ENCODE measurements around the gene CCL22. TPM values are rescaled to one million over a fixed set of nuclear protein-coding genes. Genes with fewer than 3 reads are reported as not detected.
A peak's percentile ranks its signal among the peaks of the same experiment; 100 is the strongest.

The CCL22 gene
- polyA plus RNA-seq, 2 of the 4 experiments (the other 2 are of a cell fraction) = not detected

DNA sequence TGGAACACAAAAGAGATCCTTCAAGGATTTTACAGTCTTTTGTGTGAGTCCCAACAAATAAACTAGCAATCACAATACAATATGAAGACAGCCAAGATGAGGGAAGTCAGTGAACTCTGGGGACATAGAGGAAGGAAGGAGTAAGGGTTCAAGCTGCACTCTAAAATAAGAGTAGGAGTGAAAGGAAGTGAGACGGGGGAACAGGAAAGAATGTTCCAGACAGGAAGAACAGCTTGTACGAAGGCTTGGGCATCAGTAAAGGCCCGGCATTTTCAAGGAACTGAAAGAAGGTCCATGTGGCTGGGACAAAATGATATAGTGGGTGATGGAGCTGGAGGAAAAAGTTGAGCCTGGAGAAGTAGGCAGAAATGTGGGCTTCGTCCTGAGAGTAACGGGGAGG, 50.5 kb downstream of the CCL22 start:
- ATAC-seq = no peak
- TF ChIP-seq EHF (CRISPR knock-in tag; IDR thresholded peaks at IDR 0.05) (no peak), ZC3H11A (IDR thresholded peaks at IDR 0.05) (no peak), SMC3 (IDR thresholded peaks at IDR 0.05) (no peak), MAZ (IDR thresholded peaks at IDR 0.05; ENCODE audit: borderline replicate concordance, low read depth, low read length) (no peak), REST (IDR thresholded peaks at IDR 0.05) (no peak), FOSL2 (IDR thresholded peaks at IDR 0.05) (no peak), FOSL2 (CRISPR knock-in tag; IDR thresholded peaks at IDR 0.05) (no peak), TFCP2L1 (CRISPR knock-in tag; IDR thresholded peaks at IDR 0.05) (no peak), MAFK (IDR thresholded peaks at IDR 0.05; ENCODE audit: partially characterized antibody) (no peak), E2F6 (IDR thresholded peaks at IDR 0.05; ENCODE audit: borderline replicate concordance, low read depth) (no peak), RFX5 (IDR thresholded peaks at IDR 0.05) (no peak), ZSCAN20 (CRISPR knock-in tag; IDR thresholded peaks at IDR 0.05) (no peak), RCOR1 (IDR thresholded peaks at IDR 0.05; ENCODE audit: low read depth, low read length) (no peak), HDAC2 (IDR thresholded peaks at IDR 0.05) (no peak), CHD4 (IDR thresholded peaks at IDR 0.05; ENCODE audit: borderline replicate concordance) (no peak), GATA3 (IDR thresholded peaks at IDR 0.05; ENCODE audit: borderline replicate concordance) (no peak)
- TF ChIP-seq, protein P1, sequence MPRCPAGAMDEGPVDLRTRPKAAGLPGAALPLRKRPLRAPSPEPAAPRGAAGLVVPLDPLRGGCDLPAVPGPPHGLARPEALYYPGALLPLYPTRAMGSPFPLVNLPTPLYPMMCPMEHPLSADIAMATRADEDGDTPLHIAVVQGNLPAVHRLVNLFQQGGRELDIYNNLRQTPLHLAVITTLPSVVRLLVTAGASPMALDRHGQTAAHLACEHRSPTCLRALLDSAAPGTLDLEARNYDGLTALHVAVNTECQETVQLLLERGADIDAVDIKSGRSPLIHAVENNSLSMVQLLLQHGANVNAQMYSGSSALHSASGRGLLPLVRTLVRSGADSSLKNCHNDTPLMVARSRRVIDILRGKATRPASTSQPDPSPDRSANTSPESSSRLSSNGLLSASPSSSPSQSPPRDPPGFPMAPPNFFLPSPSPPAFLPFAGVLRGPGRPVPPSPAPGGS (IDR thresholded peaks at IDR 0.05) = no peak
- Histone ChIP-seq H3K4me3 (no peak overlapping the region), H3K4me2 (no peak overlapping the region), H3K9me3 (no peaks in the 10 kb centered on the region), H3K27ac (no peak overlapping the region), H3K4me1 (no peaks in the 10 kb centered on the region)
- ChIA-PET CTCF (interaction anchor here (0.9 to 1.9 kb wide), 4 partner anchors 9 to 109 kb away, joined by 3 to 15 read pairs (median 6); no protein-coding TSS in a partner anchor), POLR2A (no interaction called here)
- no peak for DNase-seq (ENCODE audit: low read depth in 1 of 2, low spot score in 1 of 2)
- FAIRE-seq = no peak
- WGBS (ENCODE audit: missing lambda C conversion rate) = 80% methylated on average over 5 of the region's 5 CpGs

GRCh38 chr16:57409870-57410587, 51.4 kb downstream of the CCL22 start:
- no peak overlapping the region for H3K4me3 ChIP-seq
- ChIA-PET CTCF (interaction anchor here (0.9 to 1.9 kb wide), 3 partner anchors 8 to 110 kb away, joined by 3 to 15 read pairs (median 10); no protein-coding TSS in a partner anchor), POLR2A (no interaction called here)
- no peak for FAIRE-seq
- H3K4me2 ChIP-seq = no peak overlapping the region
- ATAC-seq = no peak
- TF ChIP-seq HOXB13 (CRISPR knock-in tag; IDR thresholded peaks at IDR 0.05; ENCODE audit: low read depth) = no peak
- peak; percentile 65 for TF ChIP-seq ZFP36 (IDR thresholded peaks at IDR 0.05; ENCODE audit: borderline replicate concordance, partially characterized antibody)
- H3K9me3 ChIP-seq = no peaks in the 10 kb centered on the region
- no peak for DNase-seq (ENCODE audit: low read depth in 1 of 2, low spot score in 1 of 2)
- H3K27ac ChIP-seq = no peak overlapping the region
- 63% methylated on average over 13 of the region's 14 CpGs for WGBS (ENCODE audit: missing lambda C conversion rate)
- H3K4me1 ChIP-seq = no peaks in the 10 kb centered on the region

Measured in A549 (cell line).